Activated CD4-positive, alpha-beta T cell treated with anti-CD3 and anti-CD28 coated beads, Interleukin-2, amount 10 ng/mL, durations not matched to agents 24 days and 14 days (primary cell): Measurements from ENCODE around the gene TEKTIP1. TPM values are rescaled to one million over a fixed set of nuclear protein-coding genes. Genes with fewer than 3 reads are reported as not detected.
"Not testable (repeated sequence)": the region's sequence is repeated elsewhere in the genome, so short reads cannot be mapped to it uniquely, and the experiment has no call there.

Experiments
- DNase-seq: peaks from one replicate; pipeline ENCODE4 v3.0.0; 2022
- H3K27ac Mint-ChIP-seq: one replicate; pipeline ENCODE4 v1.8.0; 2022; ENCODE audit warnings: mild to moderate bottlenecking, mixed read lengths
- H3K27me3 Mint-ChIP-seq: one replicate; pipeline ENCODE4 v1.8.0; 2022; ENCODE audit warnings: mixed read lengths
- H3K36me3 Mint-ChIP-seq: one replicate; pipeline ENCODE4 v1.8.0; 2022; ENCODE audit warnings: low read depth, mild to moderate bottlenecking, mixed read lengths
- H3K4me1 Mint-ChIP-seq: one replicate; pipeline ENCODE4 v1.8.0; 2021; ENCODE audit warnings: mixed read lengths
- H3K4me3 Mint-ChIP-seq: one replicate; pipeline ENCODE4 v1.8.0; 2022; ENCODE audit warnings: mild to moderate bottlenecking, moderate library complexity, mixed read lengths
- H3K9me3 Mint-ChIP-seq: one replicate; pipeline ENCODE4 v1.8.0; 2021; ENCODE audit warnings: mixed read lengths
- intact Hi-C: fragments of 100-400 bp; cut with micrococcal nuclease; formaldehyde crosslinking; loops from one replicate; pipeline ENCODE4 v1.15.1; 2023
- total RNA-seq: library from RNA; stranded (reverse); gene quantifications from 2 replicates; pipeline ENCODE4 v1.2.3, GENCODE V29; 2022

The TEKTIP1 gene
- total RNA-seq, 1 donor from 2014 or later = 1.4 TPM

DNA sequence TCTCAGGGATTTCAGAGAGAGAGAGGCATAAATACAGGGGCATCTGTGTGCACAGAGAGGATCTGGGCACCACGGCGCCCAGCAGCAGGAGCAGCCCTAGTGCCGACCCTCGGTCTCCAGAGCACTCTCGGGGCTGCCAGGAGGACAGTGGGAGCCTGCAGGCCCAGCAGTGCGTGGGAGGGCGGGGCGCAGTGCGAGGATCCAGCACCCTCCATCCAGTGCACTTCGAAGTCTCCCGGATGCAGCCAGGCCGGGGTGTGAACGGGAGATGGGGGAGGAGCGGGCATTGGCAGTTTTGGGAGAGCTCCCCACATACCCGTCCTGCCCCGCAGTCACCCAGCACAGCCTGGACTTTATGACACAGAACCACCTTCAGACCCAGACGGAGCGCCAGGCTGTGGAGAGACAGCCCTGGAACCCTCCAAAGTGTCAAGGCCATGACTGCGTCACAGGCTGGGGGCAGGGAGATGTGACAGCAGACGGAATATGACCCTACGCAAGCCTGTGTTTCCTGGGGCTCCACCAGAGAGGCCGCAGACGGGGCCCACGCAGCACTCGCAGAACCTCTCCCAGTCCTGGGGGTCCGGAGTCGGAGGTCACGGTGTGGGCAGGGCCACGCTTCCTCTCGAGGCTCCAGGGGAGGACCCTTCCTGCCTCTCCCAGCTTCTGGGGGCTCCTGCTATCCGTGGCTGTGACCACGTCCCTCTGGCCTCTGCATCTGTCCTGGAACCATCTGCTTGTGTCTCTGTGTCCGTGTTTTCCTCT is 14.7 kb upstream of the TEKTIP1 start:
- H3K36me3 Mint-ChIP-seq = peaks cover 22% of the 10 kb centered on the region
- no peak overlapping the region for H3K4me3 Mint-ChIP-seq
- H3K4me1 Mint-ChIP-seq = no peaks in the 10 kb centered on the region
- no peak overlapping the region for H3K27ac Mint-ChIP-seq
- intact Hi-C loops = no loop called here
- H3K9me3 Mint-ChIP-seq = no peaks in the 10 kb centered on the region
- no peaks in the 10 kb centered on the region for H3K27me3 Mint-ChIP-seq
- DNase-seq = no peak

DNA sequence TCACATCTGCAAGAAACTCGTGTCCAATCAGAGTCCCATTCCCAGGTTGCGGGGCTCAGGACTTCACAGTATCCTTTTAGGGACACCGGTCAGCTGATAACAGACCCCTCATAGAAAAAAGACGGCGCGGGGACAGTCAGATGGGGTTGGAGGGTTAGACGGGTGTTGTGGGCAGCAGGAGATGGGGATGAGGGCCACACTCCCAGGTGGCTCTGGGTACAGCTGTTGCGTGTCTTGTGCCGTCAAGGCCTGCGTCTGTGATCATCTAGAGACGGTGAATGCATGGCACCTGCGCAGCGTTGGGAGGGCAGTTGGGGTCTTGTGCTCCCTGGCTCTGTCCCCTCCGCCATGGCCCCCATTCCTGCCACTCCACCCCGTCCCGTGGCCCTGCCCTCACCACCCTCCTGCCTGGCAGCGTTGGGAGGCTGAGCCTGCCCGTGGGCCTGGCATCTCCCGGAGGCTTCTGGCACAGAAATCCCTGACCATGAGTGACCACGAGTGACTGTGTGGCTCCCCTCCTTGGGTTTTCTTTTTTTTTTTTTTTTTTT is 14.0 kb upstream of the TEKTIP1 start:
- H3K4me3 Mint-ChIP-seq = no peak overlapping the region
- H3K4me1 Mint-ChIP-seq = no peaks in the 10 kb centered on the region
- H3K9me3 Mint-ChIP-seq = no peaks in the 10 kb centered on the region
- no peak for DNase-seq
- H3K27ac Mint-ChIP-seq = no peak overlapping the region
- peaks cover 22% of the 10 kb centered on the region for H3K36me3 Mint-ChIP-seq
- intact Hi-C loops = no loop called here
- H3K27me3 Mint-ChIP-seq = no peaks in the 10 kb centered on the region

DNA sequence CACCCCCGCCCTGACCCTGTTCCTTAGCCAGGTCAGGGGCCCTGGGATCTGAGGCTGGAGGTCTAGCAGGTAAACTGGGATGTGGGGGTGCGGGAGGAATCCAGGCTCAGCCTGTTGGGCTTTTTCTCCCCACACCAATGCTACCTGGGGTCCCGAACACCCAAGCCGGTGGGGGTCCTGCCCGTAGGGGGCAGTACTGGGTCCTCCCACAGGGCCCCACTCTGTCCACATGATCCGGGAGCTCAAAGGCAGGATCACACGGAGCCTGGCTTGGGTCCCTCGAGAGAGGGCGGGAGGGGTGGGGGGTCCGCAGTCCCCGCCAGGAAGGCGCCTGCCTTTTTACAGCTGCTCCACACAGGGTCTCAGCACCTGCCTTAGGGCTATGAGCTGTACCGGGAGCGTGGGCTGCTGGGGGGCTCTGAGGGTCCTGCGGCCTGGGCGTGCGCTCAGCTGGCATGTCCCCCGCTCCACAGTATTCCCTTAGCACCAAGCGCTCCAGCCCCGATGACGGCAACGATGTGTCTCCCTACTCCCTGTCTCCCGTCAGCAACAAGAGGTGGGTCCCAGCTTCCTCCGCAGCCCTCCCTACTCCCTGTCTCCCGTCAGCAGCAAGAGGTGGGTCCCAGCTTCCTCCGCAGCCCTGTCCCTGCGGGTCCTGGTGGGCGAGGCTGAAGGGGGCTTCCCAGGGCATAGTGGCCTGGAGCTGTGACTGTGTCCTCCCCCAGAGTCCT is 12.3 kb upstream of the TEKTIP1 start:
- Mint-ChIP-seq H3K27ac (no peak overlapping the region), H3K4me3 (no peak overlapping the region), H3K27me3 (no peaks in the 10 kb centered on the region), H3K4me1 (no peaks in the 10 kb centered on the region), H3K36me3 (peaks cover 23% of the 10 kb centered on the region), H3K9me3 (no peaks in the 10 kb centered on the region)
- DNase-seq = no peak
- intact Hi-C loops = no loop called here

DNA sequence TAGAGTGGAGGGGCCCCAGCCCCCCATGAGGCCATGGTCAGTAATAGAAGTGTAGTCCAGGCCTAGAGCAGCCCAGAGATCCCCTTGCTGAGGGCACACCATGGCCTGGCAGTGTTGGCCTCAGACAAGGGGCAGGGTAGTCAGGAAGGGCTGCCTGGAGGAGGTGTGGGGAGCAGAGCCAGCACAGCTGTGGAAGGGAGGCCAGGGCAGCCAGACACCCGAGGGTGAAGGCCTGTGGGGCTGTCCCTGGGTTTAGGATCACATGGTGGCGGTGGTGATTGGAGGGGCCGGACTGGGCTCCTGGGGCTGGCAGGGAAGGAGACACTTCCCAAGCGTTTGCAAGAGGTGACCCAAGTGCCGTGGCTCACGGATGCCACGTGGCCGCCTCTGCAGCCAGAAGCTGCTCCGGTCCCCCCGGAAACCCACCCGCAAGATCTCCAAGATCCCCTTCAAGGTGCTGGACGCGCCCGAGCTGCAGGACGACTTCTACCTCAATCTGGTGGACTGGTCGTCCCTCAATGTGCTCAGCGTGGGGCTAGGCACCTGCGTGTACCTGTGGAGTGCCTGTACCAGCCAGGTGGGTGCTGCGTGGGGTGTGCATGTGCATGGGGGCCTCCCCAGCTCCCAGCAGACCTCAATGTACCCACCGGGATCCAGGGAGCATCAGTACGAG is 11.6 kb upstream of the TEKTIP1 start:
- Mint-ChIP-seq H3K9me3 (no peaks in the 10 kb centered on the region), H3K27me3 (no peaks in the 10 kb centered on the region), H3K27ac (no peak overlapping the region), H3K36me3 (peaks cover 22% of the 10 kb centered on the region), H3K4me1 (no peaks in the 10 kb centered on the region), H3K4me3 (no peak overlapping the region)
- intact Hi-C loops = no loop called here
- DNase-seq = no peak

DNA sequence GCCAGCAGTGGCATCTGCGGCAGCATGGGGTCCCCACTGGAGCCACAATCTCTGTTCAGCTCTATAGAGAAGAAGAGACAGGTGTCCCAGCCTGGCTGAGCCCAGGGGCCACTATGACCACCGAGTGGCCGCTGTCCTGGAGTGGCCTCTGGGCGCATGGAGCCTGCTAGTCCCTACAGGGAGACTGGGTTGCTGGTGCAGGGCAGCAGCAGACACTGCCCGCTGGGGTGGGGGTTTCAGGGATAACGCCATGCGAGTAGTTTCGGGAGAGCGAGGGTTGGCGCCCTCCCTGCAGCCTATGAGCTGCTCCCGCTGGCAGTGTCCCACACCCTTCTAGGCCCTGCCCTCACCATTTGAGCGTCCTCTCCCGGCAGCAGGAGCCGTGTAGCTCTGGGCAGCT is 10.9 kb upstream of the TEKTIP1 start:
- no peak for DNase-seq
- H3K4me3 Mint-ChIP-seq = no peak overlapping the region
- intact Hi-C loops = no loop called here
- H3K9me3 Mint-ChIP-seq = no peaks in the 10 kb centered on the region
- no peaks in the 10 kb centered on the region for H3K27me3 Mint-ChIP-seq
- H3K4me1 Mint-ChIP-seq = no peaks in the 10 kb centered on the region
- H3K36me3 Mint-ChIP-seq = peaks cover 24% of the 10 kb centered on the region
- no peak overlapping the region for H3K27ac Mint-ChIP-seq

DNA sequence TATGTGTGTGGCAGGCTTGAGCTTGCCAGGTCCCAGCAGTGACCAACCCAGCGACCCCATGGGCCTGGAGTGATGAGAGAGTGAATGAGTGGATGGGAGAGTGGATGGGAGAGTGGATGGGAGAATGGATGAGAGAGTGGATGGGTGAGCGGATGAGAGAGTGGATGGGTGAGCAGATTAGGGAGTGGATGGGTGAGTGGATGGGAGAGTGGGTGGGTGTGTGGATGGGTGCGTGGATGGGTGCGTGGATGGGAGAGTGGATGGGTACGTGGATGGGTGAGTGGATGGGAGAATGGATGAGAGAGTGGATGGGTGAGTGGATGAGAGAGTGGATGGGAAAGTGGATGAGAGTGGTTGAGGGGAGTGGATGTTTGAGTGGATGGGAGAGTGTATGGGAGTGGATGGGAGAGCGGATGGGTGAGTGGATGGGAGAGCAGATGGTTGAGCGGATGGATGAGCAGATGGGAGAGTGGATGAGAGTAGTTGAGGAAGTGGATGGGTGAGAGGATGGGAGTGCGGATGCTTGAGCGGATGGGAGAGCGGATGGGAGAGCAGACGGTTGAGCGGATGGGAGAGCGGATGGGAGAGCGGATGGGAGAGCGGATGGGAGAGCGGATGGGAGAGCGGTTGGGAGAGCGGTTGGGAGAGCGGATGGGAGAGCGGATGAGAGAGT is 10.3 kb upstream of the TEKTIP1 start:
- Mint-ChIP-seq H3K36me3 (peaks cover 25% of the 10 kb centered on the region), H3K4me3 (no peak overlapping the region), H3K9me3 (no peaks in the 10 kb centered on the region), H3K27me3 (no peaks in the 10 kb centered on the region), H3K27ac (no peak overlapping the region), H3K4me1 (no peaks in the 10 kb centered on the region)
- no peak for DNase-seq
- intact Hi-C loops = no loop called here

DNA sequence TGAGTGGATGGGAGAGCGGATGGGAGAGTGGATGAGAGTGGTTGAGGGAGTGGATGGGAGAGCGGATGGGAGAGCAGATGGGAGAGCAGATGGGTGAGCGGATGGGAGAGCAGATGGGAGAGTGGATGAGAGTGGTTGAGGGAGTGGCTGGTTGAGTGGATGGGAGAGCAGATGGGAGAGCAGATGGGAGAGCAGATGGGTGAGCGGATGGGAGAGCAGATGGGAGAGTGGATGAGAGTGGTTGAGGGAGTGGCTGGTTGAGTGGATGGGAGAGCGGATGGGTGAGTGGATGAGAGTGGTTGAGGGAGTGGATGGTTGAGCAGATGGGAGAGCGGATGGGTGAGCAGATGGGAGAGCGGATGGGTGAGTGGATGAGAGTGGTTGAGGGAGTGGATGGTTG is 9.7 kb upstream of the TEKTIP1 start:
- H3K4me3 Mint-ChIP-seq, DNase-seq, H3K27ac Mint-ChIP-seq, H3K4me1 Mint-ChIP-seq, intact Hi-C loops, H3K27me3 Mint-ChIP-seq, H3K9me3 Mint-ChIP-seq: not testable (repeated sequence)
- H3K36me3 Mint-ChIP-seq = peaks cover 22% of the 10 kb centered on the region

DNA sequence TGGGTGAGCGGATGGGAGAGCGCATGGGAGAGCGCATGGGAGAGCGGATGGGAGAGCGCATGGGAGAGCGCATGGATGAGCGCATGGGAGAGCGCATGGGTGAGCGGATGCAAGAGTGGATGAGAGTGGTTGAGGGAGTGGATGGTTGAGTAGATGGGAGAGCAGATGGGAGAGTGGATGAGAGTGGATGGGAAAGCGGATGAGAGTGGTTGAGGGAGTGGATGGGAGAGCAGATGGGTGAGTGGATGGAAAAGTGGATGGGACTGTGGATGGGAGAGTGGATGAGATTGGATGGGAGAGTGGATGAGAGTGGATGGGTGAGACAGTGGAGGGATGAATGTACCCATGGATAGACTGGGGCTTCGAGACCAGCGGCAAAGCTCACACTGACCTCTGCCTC is 8.6 kb upstream of the TEKTIP1 start:
- intact Hi-C loops = no loop called here
- DNase-seq = no peak
- Mint-ChIP-seq H3K36me3 (peaks cover 26% of the 10 kb centered on the region), H3K27ac (no peak overlapping the region), H3K9me3 (no peaks in the 10 kb centered on the region), H3K27me3 (no peaks in the 10 kb centered on the region), H3K4me1 (no peaks in the 10 kb centered on the region), H3K4me3 (no peak overlapping the region)

DNA sequence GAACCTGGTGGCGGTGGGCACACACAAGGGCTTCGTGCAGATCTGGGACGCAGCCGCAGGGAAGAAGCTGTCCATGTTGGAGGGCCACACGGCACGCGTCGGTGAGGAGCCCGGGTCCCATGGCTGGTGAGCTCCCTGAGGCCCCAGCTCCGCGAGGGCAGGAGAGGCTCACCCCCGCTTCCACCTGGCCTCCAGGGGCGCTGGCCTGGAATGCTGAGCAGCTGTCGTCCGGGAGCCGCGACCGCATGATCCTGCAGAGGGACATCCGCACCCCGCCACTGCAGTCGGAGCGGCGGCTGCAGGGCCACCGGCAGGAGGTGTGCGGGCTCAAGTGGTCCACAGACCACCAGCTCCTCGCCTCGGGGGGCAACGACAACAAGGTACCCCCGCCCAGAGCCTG is 7.3 kb upstream of the TEKTIP1 start:
- Mint-ChIP-seq H3K27ac (no peak overlapping the region), H3K27me3 (no peaks in the 10 kb centered on the region), H3K4me3 (no peak overlapping the region), H3K4me1 (no peaks in the 10 kb centered on the region), H3K36me3 (peaks cover 29% of the 10 kb centered on the region), H3K9me3 (no peaks in the 10 kb centered on the region)
- intact Hi-C loops = no loop called here
- no peak for DNase-seq

DNA sequence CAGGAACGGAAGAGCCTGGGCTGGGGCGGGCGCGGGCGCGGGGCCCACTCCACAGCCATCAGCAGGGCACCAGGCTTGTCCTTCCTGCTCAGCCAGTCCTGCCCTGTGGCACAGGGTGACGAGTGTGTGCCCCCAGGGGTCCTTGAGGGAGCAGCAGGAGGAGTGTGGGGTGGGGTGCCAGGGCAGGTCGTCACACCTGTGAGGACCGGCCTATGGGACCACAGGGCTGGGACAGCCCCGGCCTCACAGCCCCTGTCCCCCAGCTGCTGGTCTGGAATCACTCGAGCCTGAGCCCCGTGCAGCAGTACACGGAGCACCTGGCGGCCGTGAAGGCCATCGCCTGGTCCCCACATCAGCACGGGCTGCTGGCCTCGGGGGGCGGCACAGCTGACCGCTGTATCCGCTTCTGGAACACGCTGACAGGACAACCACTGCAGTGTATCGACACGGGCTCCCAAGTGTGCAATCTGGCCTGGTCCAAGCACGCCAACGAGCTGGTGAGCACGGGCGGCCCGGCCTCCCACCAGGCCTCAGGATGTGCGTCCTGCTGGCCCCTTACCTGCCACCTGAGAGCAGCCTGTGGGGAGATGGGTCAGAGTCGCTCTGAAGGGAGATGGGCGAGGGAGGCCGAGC is 6.7 kb upstream of the TEKTIP1 start:
- Mint-ChIP-seq H3K9me3 (no peaks in the 10 kb centered on the region), H3K27me3 (no peaks in the 10 kb centered on the region), H3K27ac (no peak overlapping the region), H3K4me3 (no peak overlapping the region), H3K4me1 (no peaks in the 10 kb centered on the region), H3K36me3 (peaks cover 25% of the 10 kb centered on the region)
- DNase-seq = no peak
- intact Hi-C loops = no loop called here

DNA sequence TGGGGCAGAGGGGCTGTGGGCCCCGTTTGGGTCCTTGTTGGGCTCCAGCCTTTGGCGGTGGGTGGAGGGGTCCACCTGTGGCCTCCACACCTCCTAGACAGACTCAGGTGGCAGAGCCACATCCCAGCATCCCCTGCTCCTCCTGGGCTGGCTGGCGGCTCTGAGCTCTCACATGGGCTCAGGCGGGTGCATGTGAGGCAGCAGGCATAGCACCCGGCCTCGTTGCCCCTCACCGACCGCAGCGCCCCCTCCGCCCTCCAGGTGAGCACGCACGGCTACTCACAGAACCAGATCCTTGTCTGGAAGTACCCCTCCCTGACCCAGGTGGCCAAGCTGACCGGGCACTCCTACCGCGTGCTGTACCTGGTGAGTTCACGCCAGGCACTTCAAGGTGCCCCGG is 5.9 kb upstream of the TEKTIP1 start:
- H3K4me3 Mint-ChIP-seq = no peak overlapping the region
- H3K27me3 Mint-ChIP-seq = no peaks in the 10 kb centered on the region
- no peak overlapping the region for H3K27ac Mint-ChIP-seq
- no peak for DNase-seq
- no peaks in the 10 kb centered on the region for H3K9me3 Mint-ChIP-seq
- no peaks in the 10 kb centered on the region for H3K4me1 Mint-ChIP-seq
- intact Hi-C loops = no loop called here
- H3K36me3 Mint-ChIP-seq = peaks cover 28% of the 10 kb centered on the region

DNA sequence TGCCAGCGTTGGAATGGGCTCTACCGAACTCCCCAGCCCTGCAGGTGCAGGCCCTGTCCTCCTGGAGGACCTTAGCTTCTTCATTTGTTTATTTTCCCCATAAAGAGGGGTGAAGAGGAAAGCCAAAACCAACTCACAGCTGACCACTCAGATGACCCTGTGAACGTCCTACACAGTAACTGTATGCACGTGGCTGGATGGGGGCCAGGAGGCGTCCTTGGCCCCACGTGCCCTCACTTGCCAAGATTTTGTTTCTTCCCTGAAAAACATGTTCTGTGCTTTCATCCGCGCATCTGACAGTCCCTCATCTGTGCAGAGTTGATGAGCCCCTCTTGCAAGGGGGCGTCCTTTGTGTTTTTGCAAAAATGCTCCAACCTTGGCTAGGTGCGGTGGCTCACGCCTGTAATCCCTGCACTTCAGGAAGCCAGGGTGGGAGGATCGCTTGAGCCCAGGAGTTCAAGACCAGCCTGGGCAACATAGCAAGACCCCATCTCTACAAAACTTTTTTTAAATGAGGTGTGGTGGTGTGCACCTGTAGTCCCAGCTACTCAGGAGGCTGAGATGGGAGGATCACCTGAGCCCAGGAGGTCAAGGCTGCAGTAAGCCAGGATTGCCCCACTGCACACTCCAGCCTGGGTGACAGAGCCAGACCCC is 5.3 kb upstream of the TEKTIP1 start:
- DNase-seq = no peak
- no peak overlapping the region for H3K4me3 Mint-ChIP-seq
- H3K27ac Mint-ChIP-seq = no peak overlapping the region
- no peaks in the 10 kb centered on the region for H3K9me3 Mint-ChIP-seq
- peaks cover 33% of the 10 kb centered on the region for H3K36me3 Mint-ChIP-seq
- intact Hi-C loops = no loop called here
- H3K27me3 Mint-ChIP-seq = no peaks in the 10 kb centered on the region
- H3K4me1 Mint-ChIP-seq = peaks cover 2% of the 10 kb centered on the region
